Small intestine (tissue), 7 donors: Measurements from ENCODE around the gene CEP164. TPM values are rescaled to one million over a fixed set of nuclear protein-coding genes. Genes with fewer than 3 reads are reported as not detected.
A peak's percentile ranks its signal among the peaks of the same experiment; 100 is the strongest.

Source experiments
- DNase-seq, 2 donors: peaks; one replicate each; pipeline versions ENCODE4 v3.0.0 to v3.0.0-alpha.2; 2013
- FAIRE-seq: peaks from 2 replicates; lab custom pipeline; 2012; peaks lifted over from hg19 to GRCh38; lab: Jason Lieb, UNC
- H3K27ac ChIP-seq, 3 donors: one replicate each; pipeline ENCODE4 v1.5.1; 2013; ENCODE audit warnings: low read length in 2 of 3, mild to moderate bottlenecking in 2 of 3, control low read depth in 1 of 3, inconsistent platforms in 1 of 3, low read depth in 1 of 3, moderate library complexity in 1 of 3
- H3K27me3 ChIP-seq, 3 donors: one replicate each; pipeline ENCODE4 v1.6.1; 2013; ENCODE audit warnings: low read length in 3 of 3, inconsistent platforms in 1 of 3; ENCODE audit not compliant: control insufficient read depth in 3 of 3, insufficient read depth in 3 of 3
- H3K36me3 ChIP-seq, 3 donors: one replicate each; pipeline ENCODE4 v1.6.1; 2013; ENCODE audit warnings: low read length in 3 of 3, inconsistent platforms in 1 of 3, low read depth in 1 of 3, mild to moderate bottlenecking in 1 of 3, moderate library complexity in 1 of 3; ENCODE audit not compliant: control insufficient read depth in 3 of 3, insufficient read depth in 2 of 3
- H3K4me1 ChIP-seq, 3 donors: one replicate each; pipeline ENCODE4 v1.6.1; 2013; ENCODE audit warnings: low read length in 2 of 3, inconsistent platforms in 1 of 3, low read depth in 1 of 3, mild to moderate bottlenecking in 1 of 3, moderate library complexity in 1 of 3; ENCODE audit not compliant: control insufficient read depth in 3 of 3, insufficient read depth in 2 of 3
- H3K4me3 ChIP-seq, 3 donors: one replicate each; pipeline ENCODE4 v1.5.1; 2013; ENCODE audit warnings: low read length in 3 of 3, control low read depth in 1 of 3, inconsistent platforms in 1 of 3, low read depth in 1 of 3, mild to moderate bottlenecking in 1 of 3, moderate library complexity in 1 of 3
- H3K9me3 ChIP-seq, 2 donors: one replicate each; pipeline ENCODE4 v1.6.1; 2013; ENCODE audit warnings: low read depth in 1 of 2, low read length in 1 of 2; ENCODE audit not compliant: control insufficient read depth in 2 of 2, insufficient read depth in 1 of 2
- WGBS, 3 donors: extraction: QIAGEN DNeasy Blood & Tissue Kit; methylation state at CpG; one replicate each; pipeline ENCODE4 v1.1.7; 2013; 5-methylcytosine and 5-hydroxymethylcytosine counted together
- polyA plus RNA-seq, 4 donors: library from polyadenylated mRNA; stranded (reverse) in 3 of 4; unstranded in 1 of 4; fragments of 200-250 nt in 3 of 4; fragments of 120-200 nt in 1 of 4; gene quantifications; one replicate each; pipeline versions ENCODE4 v1.2.1 to v1.2.3, GENCODE V29; 2013
- donor health status: healthy with polysubstance abuse.
- donor health status: control.
- donor health status: control.
- donor health status: Bipolar disorder and iron deficiency.
- donor health status: healthy.

The CEP164 gene
- polyA plus RNA-seq, 4 donors = 2.9 to 23.9 (median 8.8) TPM

DNA sequence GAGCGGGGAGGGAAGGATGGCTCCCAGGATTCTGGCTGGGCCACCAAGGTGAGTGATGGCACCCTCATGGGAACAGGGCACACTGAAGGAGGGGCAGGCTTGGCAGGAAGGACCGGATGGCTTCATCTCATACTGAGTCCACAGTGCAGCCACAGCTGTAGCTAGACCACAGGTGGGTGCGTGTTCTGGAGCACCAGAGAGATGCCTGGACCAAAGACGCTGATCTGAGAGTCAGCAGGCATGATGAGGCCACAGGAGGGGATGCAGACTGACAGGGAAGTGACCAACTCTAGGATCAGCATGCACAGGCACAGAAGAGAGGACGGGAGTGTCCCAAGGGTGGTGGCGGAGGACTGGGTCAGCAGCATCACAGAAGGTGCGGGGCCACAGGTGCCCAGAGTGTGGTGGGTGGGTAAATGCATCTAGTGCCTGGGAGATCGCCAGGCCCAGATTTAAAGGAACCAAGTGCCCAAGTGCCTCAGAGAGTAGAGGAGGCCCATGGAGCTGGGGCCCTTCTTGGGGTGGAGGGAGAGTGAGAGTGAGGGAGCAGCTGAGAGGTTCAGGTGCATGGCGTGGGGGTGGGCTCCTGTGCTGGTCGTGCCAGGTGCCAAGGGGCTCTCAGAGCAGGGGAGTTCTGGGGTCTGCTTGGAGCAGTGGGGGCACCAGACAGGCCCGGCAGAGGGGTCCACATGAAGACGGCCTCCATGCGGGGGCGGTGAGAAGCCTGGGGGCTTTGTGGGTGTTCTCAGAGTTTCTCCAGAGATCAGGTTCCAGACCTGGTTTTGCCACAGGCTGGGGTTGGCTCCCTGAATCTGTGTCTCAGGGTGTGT is 113.7 kb downstream of the CEP164 start:
- H3K4me3 ChIP-seq = no peak overlapping the region
- DNase-seq (no peak), FAIRE-seq (no peak)
- no peak overlapping the region for H3K27ac ChIP-seq
- peaks cover 0 to 7% (median 0%) of the 10 kb centered on the region in 3 donors for H3K36me3 ChIP-seq
- WGBS, 3 donors = 82 to 91% (median 90%) methylated on average over 14 of the region's 14 CpGs
- H3K27me3 ChIP-seq = peaks cover 0 to 13% (median 0%) of the 10 kb centered on the region in 3 donors
- H3K9me3 ChIP-seq = no peaks in the 10 kb centered on the region
- H3K4me1 ChIP-seq = peaks cover 0 to 11% (median 0%) of the 10 kb centered on the region in 3 donors

DNA sequence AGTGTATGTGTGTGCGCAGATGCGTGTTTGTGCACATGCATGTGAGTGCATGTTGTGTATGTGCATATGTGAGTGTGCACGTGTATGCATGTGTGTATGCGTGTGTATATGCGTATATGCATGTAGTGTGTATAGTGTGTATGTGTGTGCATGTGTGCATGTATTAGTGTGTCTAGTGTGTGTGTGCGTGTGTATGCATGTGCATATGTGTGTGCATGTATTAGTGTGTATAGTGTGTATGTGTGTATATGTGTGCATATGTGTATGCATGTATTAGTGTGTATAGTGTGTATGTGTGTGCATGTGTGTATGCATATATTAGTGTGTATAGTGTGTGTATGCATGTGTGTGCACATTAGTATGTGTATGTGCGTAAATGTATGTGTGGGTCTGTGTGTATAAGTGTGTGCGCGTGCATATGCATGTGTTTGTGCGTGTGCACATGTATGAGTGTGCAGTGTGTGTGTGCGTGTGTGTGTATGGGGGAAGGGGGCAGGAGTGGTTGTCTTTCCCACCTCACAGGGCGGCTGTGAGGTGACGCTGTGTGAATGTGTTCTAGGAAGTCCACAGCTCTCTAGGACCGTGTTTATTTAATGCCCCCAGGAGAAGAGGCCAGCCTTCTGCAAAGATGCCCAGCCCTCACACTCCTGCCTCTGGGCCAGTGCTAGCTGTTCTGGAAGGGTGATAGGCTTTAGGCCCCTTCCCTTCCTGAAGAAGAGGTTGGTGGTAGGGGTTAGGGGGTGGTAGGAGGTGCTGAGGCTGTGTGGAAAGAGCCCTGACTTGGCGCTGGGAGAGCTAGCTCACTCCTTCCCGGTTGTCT is 114.6 kb downstream of the CEP164 start:
- peaks cover 0 to 13% (median 0%) of the 10 kb centered on the region in 3 donors for H3K27me3 ChIP-seq
- no peaks in the 10 kb centered on the region for H3K9me3 ChIP-seq
- no peak overlapping the region for H3K4me3 ChIP-seq
- WGBS, 3 donors = 90 to 94% (median 91%) methylated on average over 16 of the region's 16 CpGs
- DNase-seq = no peak
- no peak for FAIRE-seq
- peaks cover 0 to 11% (median 0%) of the 10 kb centered on the region in 3 donors for H3K4me1 ChIP-seq
- peaks cover 0 to 3% (median 0%) of the 10 kb centered on the region in 3 donors for H3K36me3 ChIP-seq
- no peak overlapping the region for H3K27ac ChIP-seq

DNA sequence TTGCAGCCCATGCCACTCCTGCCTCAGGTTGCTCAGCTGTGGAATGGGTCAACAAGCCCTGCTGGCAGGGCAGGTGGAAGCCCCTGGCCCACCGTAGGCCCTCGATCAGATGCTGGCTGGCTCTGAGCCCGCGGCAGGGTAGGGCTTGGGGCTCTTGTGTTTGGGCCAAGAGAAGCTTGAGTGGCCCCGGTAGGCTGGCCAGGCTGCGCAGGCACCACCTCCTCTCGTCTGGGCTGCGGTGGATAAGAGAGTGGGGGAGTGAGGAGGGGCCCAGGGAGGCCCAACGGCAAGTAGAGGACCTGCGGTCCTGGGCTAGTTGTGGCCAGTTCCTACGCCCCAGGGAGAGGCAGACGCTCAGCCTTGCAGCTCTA is 115.2 kb downstream of the CEP164 start:
- peaks cover 0 to 3% (median 0%) of the 10 kb centered on the region in 3 donors for H3K36me3 ChIP-seq
- WGBS, 3 donors = 86 to 90% (median 89%) methylated on average over 12 of the region's 12 CpGs
- DNase-seq = no peak

DNA sequence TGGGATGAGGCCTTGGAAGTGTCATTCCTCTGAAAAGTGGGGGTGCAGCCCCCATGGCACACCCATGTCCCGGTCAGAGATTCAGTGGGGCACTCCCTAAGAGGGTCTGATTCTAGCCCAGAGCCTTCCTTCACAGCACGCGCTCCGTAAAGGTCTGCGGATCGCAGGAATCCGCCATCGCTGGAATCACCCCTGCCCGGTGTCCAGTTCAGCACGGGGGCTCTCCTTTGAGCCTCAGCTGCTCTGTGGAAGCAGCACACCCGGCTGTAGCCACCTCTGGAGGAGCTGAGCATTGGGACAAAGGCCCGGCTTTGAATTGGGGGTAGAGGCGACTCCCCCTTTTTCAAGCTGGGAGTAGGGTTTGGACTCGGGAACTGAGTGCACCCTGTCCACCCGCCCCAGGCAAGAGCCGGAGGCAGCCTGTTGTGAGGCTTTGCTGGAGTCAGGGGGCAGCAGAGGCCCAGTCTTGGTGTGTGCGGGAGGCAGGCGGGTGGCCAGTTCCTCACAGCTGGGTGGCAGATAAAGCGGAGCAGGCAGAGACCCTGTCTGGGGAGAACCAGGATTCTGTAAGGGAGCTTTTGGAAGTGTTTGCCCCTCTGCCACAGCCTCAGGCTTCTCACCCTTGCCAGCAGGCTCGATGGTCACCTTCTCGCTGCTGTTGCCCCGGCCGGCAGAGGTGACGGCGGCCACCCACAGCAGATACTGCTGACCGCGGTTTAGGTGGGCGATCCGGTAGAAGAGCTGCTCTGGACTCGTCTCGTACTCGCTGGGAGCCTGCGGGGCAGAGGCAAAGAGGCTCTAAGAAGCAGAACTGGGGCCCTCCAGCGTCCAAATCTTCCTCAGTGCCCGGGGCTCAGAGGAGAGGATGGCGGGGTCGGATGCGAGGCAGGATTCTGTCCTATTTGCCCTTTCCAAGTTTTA is 115.9 kb downstream of the CEP164 start:
- FAIRE-seq = no peak
- WGBS, 3 donors = 37 to 42% (median 41%) methylated on average over 35 to 38 of the region's 38 CpGs
- DNase-seq = peak; percentile 43 to 75

More for the DNA sequence above, 115.2 kb downstream of the CEP164 start:
- no peak overlapping the region for H3K4me3 ChIP-seq
- H3K4me1 ChIP-seq = peaks cover 0 to 11% (median 0%) of the 10 kb centered on the region in 3 donors
- no peak overlapping the region for H3K27ac ChIP-seq
- peaks cover 0 to 13% (median 0%) of the 10 kb centered on the region in 3 donors for H3K27me3 ChIP-seq
- no peak for FAIRE-seq
- no peaks in the 10 kb centered on the region for H3K9me3 ChIP-seq

DNA sequence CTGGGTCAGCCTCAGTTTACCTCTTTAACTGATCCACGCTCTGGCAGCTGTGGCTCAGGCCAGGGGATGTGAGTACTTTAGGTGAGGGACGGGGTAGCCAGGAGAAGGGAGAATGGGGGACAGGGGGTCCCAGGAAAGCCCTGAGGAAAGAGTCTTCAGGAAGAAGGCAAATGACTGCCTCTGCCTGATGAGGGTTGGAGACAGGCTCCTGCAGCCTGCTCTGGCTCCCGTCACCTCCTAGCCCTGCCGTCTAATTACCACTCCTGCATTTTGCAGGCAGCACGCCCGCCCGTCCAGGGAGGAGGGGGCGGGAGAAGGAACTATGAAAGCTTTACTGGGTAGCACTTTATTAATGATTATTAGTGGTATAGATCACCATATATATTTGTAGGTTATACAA is 116.6 kb downstream of the CEP164 start:
- WGBS, 3 donors = 40 to 63% (median 56%) methylated on average over 8 of the region's 8 CpGs
- peaks cover 0 to 11% (median 0%) of the 10 kb centered on the region in 3 donors for H3K4me1 ChIP-seq
- peaks cover 0 to 13% (median 0%) of the 10 kb centered on the region in 3 donors for H3K27me3 ChIP-seq
- H3K27ac ChIP-seq = no peak overlapping the region
- peaks cover 0 to 3% (median 0%) of the 10 kb centered on the region in 3 donors for H3K36me3 ChIP-seq
- no peak for DNase-seq
- H3K4me3 ChIP-seq = no peak overlapping the region
- H3K9me3 ChIP-seq = no peaks in the 10 kb centered on the region
- FAIRE-seq = no peak

More for the DNA sequence above, 115.9 kb downstream of the CEP164 start:
- H3K4me3 ChIP-seq = no peak overlapping the region
- peaks cover 0 to 3% (median 0%) of the 10 kb centered on the region in 3 donors for H3K36me3 ChIP-seq
- no peaks in the 10 kb centered on the region for H3K9me3 ChIP-seq
- peaks cover 0 to 11% (median 0%) of the 10 kb centered on the region in 3 donors for H3K4me1 ChIP-seq
- H3K27me3 ChIP-seq = peaks cover 0 to 13% (median 0%) of the 10 kb centered on the region in 3 donors
- H3K27ac ChIP-seq = no peak overlapping the region

DNA sequence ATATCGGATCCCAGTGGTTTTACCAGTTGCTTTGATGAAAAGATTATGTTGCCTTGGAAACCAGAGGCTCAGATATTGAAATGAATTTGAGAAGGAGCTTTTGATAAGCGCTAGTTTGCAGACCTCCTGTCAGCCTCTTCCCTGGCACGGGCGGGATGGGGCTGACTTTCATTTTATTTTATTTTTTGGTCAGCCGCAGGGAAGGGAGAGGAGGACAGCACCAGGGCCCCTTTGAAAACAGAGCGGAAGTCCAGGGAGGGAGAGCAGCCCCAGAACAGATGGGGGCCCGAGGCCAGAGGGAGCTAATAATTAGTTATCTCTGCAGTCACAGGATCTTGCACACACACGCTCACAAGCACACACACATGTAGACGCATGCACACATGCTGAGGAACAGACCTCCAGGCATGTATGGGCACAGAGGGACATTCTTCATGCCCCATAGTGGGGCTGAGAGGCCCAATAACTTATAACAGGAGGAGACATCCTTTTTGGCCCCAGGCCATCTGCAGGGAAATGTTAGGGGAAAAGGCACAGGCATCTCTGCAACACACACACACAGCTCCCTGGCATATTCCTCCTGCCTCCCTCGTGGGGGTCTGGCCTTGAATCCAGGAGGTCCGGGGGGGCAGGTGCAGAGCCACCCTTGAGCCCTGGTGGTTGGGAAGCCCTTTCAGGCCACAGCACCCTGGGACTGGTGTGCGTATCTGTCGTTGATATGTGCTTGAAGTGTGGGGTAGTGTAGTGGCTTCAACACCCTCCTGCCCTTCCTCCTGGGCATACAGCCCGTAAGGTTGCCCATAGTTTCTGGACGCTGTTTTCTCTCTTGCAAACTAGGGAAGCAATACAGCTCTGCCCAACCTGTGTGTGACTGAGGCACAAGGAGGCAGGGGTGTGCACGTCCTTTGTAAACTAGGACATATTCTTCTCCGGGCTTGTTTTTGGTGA is 117.3 kb downstream of the CEP164 start:
- Histone ChIP-seq H3K27me3 (peaks cover 0 to 13% (median 0%) of the 10 kb centered on the region in 3 donors), H3K9me3 (no peaks in the 10 kb centered on the region), H3K36me3 (peaks cover 0 to 3% (median 0%) of the 10 kb centered on the region in 3 donors), H3K27ac (no peak overlapping the region), H3K4me1 (peaks cover 0 to 11% (median 0%) of the 10 kb centered on the region in 3 donors), H3K4me3 (no peak overlapping the region)
- WGBS, 3 donors = 65 to 70% (median 67%) methylated on average over 17 of the region's 17 CpGs
- DNase-seq (no peak), FAIRE-seq (no peak)

DNA sequence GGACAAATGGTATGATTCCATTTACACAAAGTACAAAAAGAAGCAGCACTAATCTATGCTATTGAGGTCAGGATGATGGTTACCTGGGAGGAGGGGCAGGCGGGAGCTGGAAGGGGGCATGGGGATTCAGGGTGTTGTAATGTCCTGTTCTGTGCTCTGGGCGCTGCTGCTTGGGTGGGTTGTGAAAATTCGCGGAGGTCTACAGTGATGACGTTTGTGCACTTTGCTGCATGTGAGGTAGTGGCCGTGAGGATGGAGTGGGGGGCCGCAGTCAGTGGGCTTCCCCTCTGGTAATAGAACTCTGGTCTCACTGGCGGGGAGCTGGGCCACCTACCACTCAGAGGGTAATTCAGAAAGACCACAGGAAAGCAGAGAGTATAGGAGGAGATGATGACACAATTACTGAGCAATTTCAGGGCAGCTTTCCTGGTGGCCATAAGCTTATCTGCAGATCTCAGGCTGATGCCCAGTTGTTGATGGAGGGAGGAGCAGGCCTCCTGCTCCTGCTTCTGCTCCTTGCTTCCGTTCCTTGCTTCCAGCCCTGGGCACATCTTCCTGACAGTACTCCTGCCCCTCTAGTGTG is 121.5 kb downstream of the CEP164 start:
- peaks cover 0 to 5% (median 0%) of the 10 kb centered on the region in 3 donors for H3K4me1 ChIP-seq
- peaks cover 0 to 3% (median 0%) of the 10 kb centered on the region in 3 donors for H3K36me3 ChIP-seq
- peaks cover 0 to 2% (median 0%) of the 10 kb centered on the region in 3 donors for H3K27me3 ChIP-seq
- no peak for DNase-seq
- 81 to 95% (median 92%) methylated on average over 9 of the region's 9 CpGs for WGBS, 3 donors
- H3K4me3 ChIP-seq = no peak overlapping the region
- H3K27ac ChIP-seq = no peak overlapping the region
- H3K9me3 ChIP-seq = peaks cover 0 to 6% of the 10 kb centered on the region in 2 donors
- no peak for FAIRE-seq
